H9 (cell line): ENCODE data around the gene ELP1. TPM values are rescaled to one million over a fixed set of nuclear protein-coding genes. Genes with fewer than 3 reads are reported as not detected.

Source experiments
- DNase-seq: peaks from one replicate; pipeline ENCODE4 v3.0.0-alpha.2; 2017
- H2AFZ ChIP-seq: one replicate; pipeline ENCODE4 v1.6.1; 2013; ENCODE audit warnings: mild to moderate bottlenecking, low read length, control low read depth, moderate library complexity
- H2AK5ac ChIP-seq: 2 replicates; pipeline ENCODE4 v1.6.1; 2013; ENCODE audit warnings: low read length, control low read depth, mixed read lengths; ENCODE audit not compliant: insufficient read length
- H2BK120ac ChIP-seq: one replicate; pipeline ENCODE4 v1.6.1; 2013; ENCODE audit warnings: low read depth, mild to moderate bottlenecking, low read length, control low read depth, inconsistent platforms; ENCODE audit not compliant: poor library complexity, severe bottlenecking
- H2BK12ac ChIP-seq: 2 replicates; pipeline ENCODE4 v1.6.1; 2013; ENCODE audit warnings: low read length, control low read depth, mixed read lengths, low read depth; ENCODE audit not compliant: insufficient read length
- H2BK15ac ChIP-seq: 2 replicates; pipeline ENCODE4 v1.6.1; 2013; ENCODE audit warnings: low read depth, low read length, control low read depth
- H2BK20ac ChIP-seq: one replicate; pipeline ENCODE4 v1.6.1; 2013; ENCODE audit warnings: low read depth, mild to moderate bottlenecking, low read length, control low read depth, inconsistent platforms; ENCODE audit not compliant: poor library complexity, severe bottlenecking
- H2BK5ac ChIP-seq: 2 replicates; pipeline ENCODE4 v1.6.1; 2013; ENCODE audit warnings: low read length, control low read depth, mixed read lengths; ENCODE audit not compliant: insufficient read length
- H3K14ac ChIP-seq: 2 replicates; pipeline ENCODE4 v1.6.1; 2013; ENCODE audit warnings: low read length, control low read depth; ENCODE audit not compliant: insufficient read depth
- H3K18ac ChIP-seq: 2 replicates; pipeline ENCODE4 v1.6.1; 2013; ENCODE audit warnings: low read depth, mild to moderate bottlenecking, mixed read lengths, low read length, control low read depth; ENCODE audit not compliant: insufficient read length
- H3K23ac ChIP-seq: 2 replicates; pipeline ENCODE4 v1.6.1; 2013; ENCODE audit warnings: low read length, control low read depth, mixed read lengths, low read depth; ENCODE audit not compliant: insufficient read length
- H3K23me2 ChIP-seq: 2 replicates; pipeline ENCODE4 v1.6.1; 2013; ENCODE audit warnings: low read depth, mild to moderate bottlenecking, mixed read lengths, low read length, control low read depth; ENCODE audit not compliant: insufficient read length, poor library complexity, severe bottlenecking
- H3K27ac ChIP-seq: 2 replicates; pipeline ENCODE4 v1.5.1; 2013; ENCODE audit warnings: low read length, control low read depth, mixed read lengths, low read depth; ENCODE audit not compliant: insufficient read length
- H3K27me3 ChIP-seq: 2 replicates; pipeline ENCODE4 v1.6.1; 2013; ENCODE audit warnings: low read length, control low read depth, inconsistent platforms; ENCODE audit not compliant: insufficient read depth
- H3K4ac ChIP-seq: 2 replicates; pipeline ENCODE4 v1.6.1; 2013; ENCODE audit warnings: low read depth, mild to moderate bottlenecking, control low read depth, inconsistent platforms, low read length, moderate library complexity
- H3K4me1 ChIP-seq: 2 replicates; pipeline ENCODE4 v1.6.1; 2013; ENCODE audit warnings: low read length, control low read depth, inconsistent platforms; ENCODE audit not compliant: insufficient read depth
- H3K4me2 ChIP-seq: 2 replicates; pipeline ENCODE4 v1.6.1; 2013; ENCODE audit warnings: low read length, control low read depth, mixed read lengths; ENCODE audit not compliant: insufficient read length, insufficient read depth
- H3K56ac ChIP-seq: 2 replicates; pipeline ENCODE4 v1.6.1; 2013; ENCODE audit warnings: low read depth, mild to moderate bottlenecking, mixed read lengths, low read length, control low read depth; ENCODE audit not compliant: insufficient read length
- H3K79me1 ChIP-seq: 2 replicates; pipeline ENCODE4 v1.6.1; 2013; ENCODE audit warnings: low read depth, mild to moderate bottlenecking, moderate library complexity, low read length, control low read depth, inconsistent platforms; ENCODE audit not compliant: insufficient read depth, poor library complexity, severe bottlenecking
- H3K79me2 ChIP-seq: 2 replicates; pipeline ENCODE4 v1.6.1; 2013; ENCODE audit warnings: low read length, control low read depth, inconsistent platforms; ENCODE audit not compliant: insufficient read depth
- H3K9ac ChIP-seq: 2 replicates; pipeline ENCODE4 v1.6.1; 2013; ENCODE audit warnings: low read length, control low read depth, mixed read lengths; ENCODE audit not compliant: insufficient read length; ENCODE audit errors: extremely low read depth
- H3K9me3 ChIP-seq: one replicate; pipeline ENCODE4 v1.6.1; 2013; ENCODE audit warnings: low read depth, low read length, inconsistent platforms; ENCODE audit not compliant: control insufficient read depth
- H3T11ph ChIP-seq: one replicate; pipeline ENCODE4 v1.6.1; 2013; ENCODE audit warnings: mild to moderate bottlenecking, low read length, control low read depth, inconsistent platforms
- H4K20me1 ChIP-seq: one replicate; pipeline ENCODE4 v1.6.1; 2013; ENCODE audit not compliant: control insufficient read depth, insufficient read length, insufficient read depth
- H4K5ac ChIP-seq: 2 replicates; pipeline ENCODE4 v1.6.1; 2013; ENCODE audit warnings: low read depth, mild to moderate bottlenecking, mixed read lengths, low read length, control low read depth; ENCODE audit not compliant: insufficient read length
- H4K8ac ChIP-seq: replicated peaks from 2 replicates; pipeline ENCODE4 v1.6.1; 2013; ENCODE audit warnings: low read length, control low read depth, mixed read lengths, low read depth; ENCODE audit not compliant: insufficient read length
- H4K91ac ChIP-seq: 2 replicates; pipeline ENCODE4 v1.6.1; 2013; ENCODE audit warnings: low read depth, mild to moderate bottlenecking, moderate library complexity, mixed read lengths, low read length, control low read depth; ENCODE audit not compliant: insufficient read length
- H3K27ac Mint-ChIP-seq, 3 experiments: 2 replicates in 2 of 3; 3 replicates in 1 of 3; pipeline ENCODE4 v1.8.0; 2020 to 2021; ENCODE audit warnings: mixed read lengths in 3 of 3, mild to moderate bottlenecking in 1 of 3, moderate library complexity in 1 of 3
- H3K27me3 Mint-ChIP-seq: 2 replicates; pipeline ENCODE4 v1.8.0; 2021; ENCODE audit warnings: low read depth, mild to moderate bottlenecking, moderate library complexity, mixed read lengths
- H3K36me3 Mint-ChIP-seq, 3 experiments: 2 replicates in 2 of 3; 3 replicates in 1 of 3; pipeline ENCODE4 v1.8.0; 2020 to 2021; ENCODE audit warnings: low read depth in 3 of 3, mixed read lengths in 3 of 3; ENCODE audit not compliant: insufficient read depth in 1 of 3
- H3K4me1 Mint-ChIP-seq, 2 experiments: 2 replicates each; pipeline ENCODE4 v1.8.0; 2020; ENCODE audit warnings: mixed read lengths in 2 of 2
- H3K4me3 Mint-ChIP-seq, 2 experiments: 2 replicates in 1 of 2; 3 replicates in 1 of 2; pipeline ENCODE4 v1.8.0; 2020 to 2021; ENCODE audit warnings: mild to moderate bottlenecking in 2 of 2, mixed read lengths in 2 of 2, moderate library complexity in 1 of 2
- H3K9me3 Mint-ChIP-seq, 2 experiments: 2 replicates in 1 of 2; 3 replicates in 1 of 2; pipeline ENCODE4 v1.8.0; 2020; ENCODE audit warnings: mild to moderate bottlenecking in 2 of 2, mixed read lengths in 2 of 2, moderate library complexity in 1 of 2
- CTCF ChIP-seq: fragments of 200-600 bp; sonication (generic); conservative IDR thresholded peaks from 3 replicates; pipeline ENCODE4 v1.8.0; 2021; ENCODE audit warnings: antibody characterized with exemption, mild to moderate bottlenecking
- total RNA-seq: library from RNA; stranded (reverse); gene quantifications from 2 replicates; pipeline ENCODE4 v1.2.1, GENCODE V29; 2021

ELP1 gene
- total RNA-seq, 1 experiment from 2014 or later: 38.7 TPM

- Mint-ChIP-seq H3K27me3 (no peaks in the 10 kb centered on the region; the same call in 1 of the 2 replicates), H3K4me1 (no peaks in the 10 kb centered on the region), H3K9me3 (no peaks in the 10 kb centered on the region), H3K36me3 (peaks cover 6 to 42% (median 17%) of the 10 kb centered on the region in 3 experiments; a peak in 6 of 7 replicates), H3K4me3 (no peak overlapping the region), H3K27ac (no peak overlapping the region)
- H4K20me1 ChIP-seq: no peaks in the 10 kb centered on the region
- H2BK20ac ChIP-seq: no peak overlapping the region
- no peak overlapping the region for H3K23ac ChIP-seq
- no peaks in the 10 kb centered on the region for H3K27me3 ChIP-seq
- H3K23me2 ChIP-seq: no peaks in the 10 kb centered on the region
- no peak overlapping the region for H3K14ac ChIP-seq
- H4K8ac ChIP-seq: no peak overlapping the region
- H2BK15ac ChIP-seq: no peak overlapping the region
- no peak overlapping the region for H2BK5ac ChIP-seq
- H3K79me1 ChIP-seq: no peaks in the 10 kb centered on the region
- DNase-seq: no peak
- H3K18ac ChIP-seq: no peak overlapping the region
- no peak overlapping the region for H3K56ac ChIP-seq
- H3K9me3 ChIP-seq: no peaks in the 10 kb centered on the region
- H2AK5ac ChIP-seq: no peak overlapping the region
- H3K4me1 ChIP-seq: no peaks in the 10 kb centered on the region
- H3K4ac ChIP-seq: no peak overlapping the region
- H3K27ac ChIP-seq: no peak overlapping the region
- no peak overlapping the region for H3K9ac ChIP-seq
- no peak overlapping the region for H2BK12ac ChIP-seq
- H4K91ac ChIP-seq: no peak overlapping the region
- no peak overlapping the region for H3K4me2 ChIP-seq
- H2AFZ ChIP-seq: no peak overlapping the region
- H2BK120ac ChIP-seq: no peak overlapping the region
- H3T11ph ChIP-seq: no peak overlapping the region
- no peaks in the 10 kb centered on the region for H3K79me2 ChIP-seq
- no peak for TF ChIP-seq CTCF
- no peak overlapping the region for H4K5ac ChIP-seq
Observed at GRCh38 chr9:108867116-108867515, 66.8 kb downstream of the ELP1 start.
